Neural progenitor cell (in vitro differentiated cells): ENCODE results near the gene KCNQ1.

Source experiments
- CTCF ChIP-seq: fragments of 200-600 bp; sonication (generic); IDR thresholded peaks from 2 replicates; pipeline ENCODE4 v1.5.1; 2017; ENCODE audit warnings: antibody characterized with exemption, mild to moderate bottlenecking
- EZH2 ChIP-seq: fragments of 200-600 bp; sonication (generic); IDR thresholded peaks from 2 replicates; pipeline ENCODE4 v1.6.1; 2017; ENCODE audit warnings: antibody characterized with exemption, mild to moderate bottlenecking, moderate library complexity

- TF ChIP-seq CTCF (no peak), EZH2 (no peak)
Measured at GRCh38 chr11:2810411-2811205, 365.8 kb downstream of the KCNQ1 start.
